OCI-LY3 (cell line): ENCODE results near the gene PGAP2.

ENCODE experiments used
- CTCF ChIP-seq: fragments of 200-600, 300-600 bp; sonication (generic); IDR thresholded peaks from 2 replicates; pipeline ENCODE4 v1.5.1; 2014; ENCODE audit warnings: antibody characterized with exemption, low read length, low read depth
- EZH2phosphoT487 ChIP-seq: fragments of 200-600 bp; shearing (Covaris generic); IDR thresholded peaks from 2 replicates; pipeline ENCODE4 v1.6.1; 2018; ENCODE audit warnings: antibody characterized with exemption, mixed run types, low read depth

GRCh38 chr11:3834349-3834663, 25.9 kb downstream of the PGAP2 start:
- no peak for TF ChIP-seq CTCF
- TF ChIP-seq EZH2phosphoT487: no peak
